ENCODE measurements around the gene CFAP68. TPM values are rescaled to one million over a fixed set of nuclear protein-coding genes. Genes with fewer than 3 reads are reported as not detected.
A peak's percentile ranks its signal among the peaks of the same experiment; 100 is the strongest.
"Not testable (repeated sequence)": the region's sequence is repeated elsewhere in the genome, so short reads cannot be mapped to it uniquely, and the experiment has no call there.

The CFAP68 gene
- total RNA-seq, 1 experiment from 2014 or later, result 8.7 TPM

DNA sequence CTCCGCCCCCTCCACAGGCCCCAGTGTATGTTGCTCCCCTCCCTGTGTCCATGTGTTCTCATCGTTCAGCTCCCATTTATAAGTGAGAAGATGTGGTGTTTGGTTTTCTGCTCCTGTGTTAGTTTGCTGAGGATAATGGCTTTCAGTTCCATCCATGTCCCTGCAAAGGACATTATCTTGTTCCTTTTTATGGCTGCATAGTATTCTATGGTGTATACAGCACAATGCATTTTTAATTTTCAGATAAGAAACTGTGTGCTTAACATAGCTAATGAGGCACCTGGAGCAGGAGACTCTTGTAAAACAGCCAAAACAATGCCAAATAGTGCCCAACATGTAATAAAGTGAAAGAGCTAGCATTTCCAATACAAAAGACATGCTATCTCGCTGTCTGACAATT lies 29.7 kb upstream of the CFAP68 start:
- Histone ChIP-seq H3K36me3 (replicated peaks; ENCODE audit: control insufficient read depth, insufficient read depth, low read length) (no peaks in the 10 kb centered on the region; the same call in 1 of the 2 replicates), H3K27me3 (ENCODE audit: control insufficient read depth, insufficient read depth, low read length) (no peaks in the 10 kb centered on the region), H3K4me3 (ENCODE audit: insufficient read depth, low read depth, low read length) (no peak overlapping the region)
- DNase-seq, result no peak

DNA sequence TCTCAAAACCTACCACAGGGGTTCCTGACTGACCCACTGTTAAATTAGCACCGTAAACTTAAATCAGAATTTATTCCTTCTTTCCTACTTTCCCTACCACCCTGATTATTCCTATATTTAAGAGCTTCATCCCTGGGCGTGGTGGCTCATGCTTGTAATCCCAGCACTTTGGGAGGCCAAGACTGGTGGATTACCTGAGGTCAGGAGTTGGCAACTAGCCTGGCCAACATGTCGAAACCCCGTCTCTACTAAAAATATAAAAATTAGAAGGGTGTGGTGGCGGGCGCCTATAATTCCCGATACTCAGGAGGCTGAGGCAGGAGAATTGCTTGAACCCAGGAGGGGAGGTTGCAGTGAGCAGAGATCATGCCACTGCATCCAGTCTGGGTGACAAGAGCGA lies 28.3 kb upstream of the CFAP68 start:
- Histone ChIP-seq H3K27me3 (ENCODE audit: control insufficient read depth, insufficient read depth, low read length) (no peaks in the 10 kb centered on the region), H3K36me3 (replicated peaks; ENCODE audit: control insufficient read depth, insufficient read depth, low read length) (no peaks in the 10 kb centered on the region; the same call in 1 of the 2 replicates), H3K4me3 (ENCODE audit: insufficient read depth, low read depth, low read length) (no peak overlapping the region)
- DNase-seq, result no peak

DNA sequence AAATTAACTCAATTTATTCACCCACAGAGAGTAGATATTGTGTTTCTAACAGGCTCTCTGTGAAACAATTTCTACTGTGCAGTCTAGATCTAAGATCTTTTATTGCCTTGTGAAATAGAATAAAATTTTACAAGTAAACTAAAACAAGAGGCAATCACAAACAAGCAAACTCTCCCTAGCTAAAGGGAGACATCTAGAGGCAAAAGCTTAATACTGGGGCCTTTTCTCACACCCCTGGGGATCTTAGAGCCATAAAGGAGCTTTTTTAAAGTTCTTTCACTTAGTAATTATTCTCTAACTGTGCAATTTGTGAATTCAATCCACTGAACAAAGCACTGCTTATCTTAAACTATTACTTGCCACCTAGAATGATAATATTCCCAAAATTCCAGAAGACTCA lies 27.7 kb upstream of the CFAP68 start:
- Histone ChIP-seq H3K27me3 (ENCODE audit: control insufficient read depth, insufficient read depth, low read length) (no peaks in the 10 kb centered on the region), H3K4me3 (ENCODE audit: insufficient read depth, low read depth, low read length) (no peak overlapping the region), H3K36me3 (replicated peaks; ENCODE audit: control insufficient read depth, insufficient read depth, low read length) (no peaks in the 10 kb centered on the region; the same call in 1 of the 2 replicates)
- DNase-seq, result no peak

DNA sequence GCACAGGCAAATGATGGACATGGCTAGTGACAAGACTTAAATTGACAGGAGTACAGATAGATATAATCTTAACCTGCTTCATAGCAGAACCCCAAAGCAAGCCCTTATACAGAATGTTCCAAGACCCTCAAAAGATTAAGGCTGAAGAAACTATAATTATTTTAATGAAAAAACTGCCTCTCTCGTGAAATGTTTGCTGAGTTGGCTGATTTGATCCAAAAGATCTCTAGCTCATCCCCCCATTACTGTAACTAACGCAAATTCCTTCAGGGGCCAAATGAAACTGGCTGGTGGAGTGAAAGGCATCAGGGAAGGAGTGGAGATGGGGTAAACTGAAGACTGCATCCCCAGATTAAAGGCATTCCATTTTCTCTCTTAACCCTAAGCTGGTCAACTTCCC lies 27.2 kb upstream of the CFAP68 start:
- DNase-seq, result no peak
- Histone ChIP-seq H3K36me3 (replicated peaks; ENCODE audit: control insufficient read depth, insufficient read depth, low read length) (no peaks in the 10 kb centered on the region; the same call in 1 of the 2 replicates), H3K27me3 (ENCODE audit: control insufficient read depth, insufficient read depth, low read length) (no peaks in the 10 kb centered on the region), H3K4me3 (ENCODE audit: insufficient read depth, low read depth, low read length) (no peak overlapping the region)

DNA sequence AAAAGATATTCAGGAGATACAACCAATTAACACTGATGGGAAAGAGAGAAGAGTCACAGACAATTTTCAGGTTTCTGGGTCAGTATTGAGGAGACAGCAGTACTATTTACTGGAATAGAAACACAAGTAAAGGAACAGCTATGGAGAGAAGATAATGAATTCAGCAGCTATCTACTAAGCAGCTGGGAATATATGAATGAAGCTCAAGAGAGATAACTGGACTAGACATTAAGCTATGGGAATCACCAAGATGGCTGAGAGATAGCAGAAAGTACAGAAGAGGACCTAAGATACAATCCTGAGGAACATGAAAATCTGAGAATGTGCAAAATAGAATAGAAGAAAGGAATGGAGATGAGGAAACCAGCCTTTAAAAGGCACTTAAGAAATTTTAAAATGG lies 23.8 kb upstream of the CFAP68 start:
- Histone ChIP-seq H3K4me3 (ENCODE audit: insufficient read depth, low read depth, low read length) (no peak overlapping the region), H3K36me3 (replicated peaks; ENCODE audit: control insufficient read depth, insufficient read depth, low read length) (no peaks in the 10 kb centered on the region; the same call in 1 of the 2 replicates), H3K27me3 (ENCODE audit: control insufficient read depth, insufficient read depth, low read length) (no peaks in the 10 kb centered on the region)
- DNase-seq, result no peak

DNA sequence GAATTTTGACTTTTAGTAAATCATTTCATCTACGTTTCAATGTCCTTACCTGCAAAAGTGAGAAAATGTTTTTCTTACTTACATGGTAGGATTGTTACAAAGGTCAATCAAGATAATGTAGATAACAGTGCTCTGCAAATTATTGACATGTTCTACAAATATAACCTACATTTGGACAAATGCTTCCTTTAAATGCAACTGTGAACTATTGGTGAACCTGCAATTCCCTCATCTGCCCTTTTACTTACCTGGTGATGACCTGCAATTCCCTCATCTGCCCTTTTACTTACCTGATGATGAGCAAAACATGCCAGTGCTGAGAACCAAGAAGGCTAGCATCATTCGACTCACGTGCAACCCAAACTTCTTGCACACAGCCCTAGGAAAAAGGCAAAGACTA lies 19.1 kb upstream of the CFAP68 start:
- no peak for DNase-seq
- no peaks in the 10 kb centered on the region for H3K27me3 ChIP-seq (ENCODE audit: control insufficient read depth, insufficient read depth, low read length)
- no peaks in the 10 kb centered on the region for H3K36me3 ChIP-seq (replicated peaks; ENCODE audit: control insufficient read depth, insufficient read depth, low read length)
- H3K4me3 ChIP-seq (ENCODE audit: insufficient read depth, low read depth, low read length), result no peak overlapping the region

DNA sequence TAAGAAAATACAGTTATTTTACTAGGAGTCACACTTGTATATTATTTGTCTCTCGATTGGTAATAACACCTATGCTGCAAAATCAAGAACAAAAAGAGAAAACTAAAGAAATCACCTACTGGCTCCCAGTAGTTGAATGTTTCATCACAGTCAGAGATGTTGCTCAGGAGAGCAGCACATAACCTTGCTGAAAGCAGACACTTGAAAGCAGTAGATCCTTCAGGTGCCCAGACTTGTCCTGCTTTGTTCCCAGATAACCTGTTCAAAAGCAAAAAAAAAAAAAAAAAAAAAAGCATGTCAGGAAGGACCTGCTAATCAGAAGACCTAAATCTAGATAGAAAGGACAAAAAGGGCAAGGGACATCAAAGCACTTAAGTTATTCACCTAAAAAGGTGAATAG lies 9.2 kb upstream of the CFAP68 start:
- DNase-seq, result no peak
- H3K36me3 ChIP-seq (replicated peaks; ENCODE audit: control insufficient read depth, insufficient read depth, low read length), result peaks cover 3% of the 10 kb centered on the region
- no peak overlapping the region for H3K4me3 ChIP-seq (ENCODE audit: insufficient read depth, low read depth, low read length)
- H3K27me3 ChIP-seq (ENCODE audit: control insufficient read depth, insufficient read depth, low read length), result no peaks in the 10 kb centered on the region

DNA sequence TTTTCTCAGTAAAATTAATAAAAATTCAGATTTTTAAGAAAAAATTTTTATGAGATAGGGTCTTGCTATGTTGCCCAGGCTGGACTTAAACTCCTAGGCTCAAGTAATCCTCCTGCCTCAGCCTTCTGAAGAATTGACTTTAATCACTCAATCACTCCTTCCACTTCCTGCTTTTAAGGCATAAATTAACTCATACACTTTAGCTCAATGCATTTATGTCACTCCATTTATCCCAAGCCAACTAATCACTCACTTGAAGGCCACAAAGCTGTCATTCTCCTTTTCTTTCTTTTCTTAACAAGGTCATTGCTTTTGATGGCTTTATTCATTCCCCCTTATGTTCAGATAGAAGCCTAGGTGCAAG lies 8.8 kb upstream of the CFAP68 start:
- H3K36me3 ChIP-seq (replicated peaks; ENCODE audit: control insufficient read depth, insufficient read depth, low read length), result peaks cover 3% of the 10 kb centered on the region
- peak overlapping the region; percentile 74 for H3K4me3 ChIP-seq (ENCODE audit: insufficient read depth, low read depth, low read length)
- H3K27me3 ChIP-seq (ENCODE audit: control insufficient read depth, insufficient read depth, low read length), result no peaks in the 10 kb centered on the region
- no peak for DNase-seq

DNA sequence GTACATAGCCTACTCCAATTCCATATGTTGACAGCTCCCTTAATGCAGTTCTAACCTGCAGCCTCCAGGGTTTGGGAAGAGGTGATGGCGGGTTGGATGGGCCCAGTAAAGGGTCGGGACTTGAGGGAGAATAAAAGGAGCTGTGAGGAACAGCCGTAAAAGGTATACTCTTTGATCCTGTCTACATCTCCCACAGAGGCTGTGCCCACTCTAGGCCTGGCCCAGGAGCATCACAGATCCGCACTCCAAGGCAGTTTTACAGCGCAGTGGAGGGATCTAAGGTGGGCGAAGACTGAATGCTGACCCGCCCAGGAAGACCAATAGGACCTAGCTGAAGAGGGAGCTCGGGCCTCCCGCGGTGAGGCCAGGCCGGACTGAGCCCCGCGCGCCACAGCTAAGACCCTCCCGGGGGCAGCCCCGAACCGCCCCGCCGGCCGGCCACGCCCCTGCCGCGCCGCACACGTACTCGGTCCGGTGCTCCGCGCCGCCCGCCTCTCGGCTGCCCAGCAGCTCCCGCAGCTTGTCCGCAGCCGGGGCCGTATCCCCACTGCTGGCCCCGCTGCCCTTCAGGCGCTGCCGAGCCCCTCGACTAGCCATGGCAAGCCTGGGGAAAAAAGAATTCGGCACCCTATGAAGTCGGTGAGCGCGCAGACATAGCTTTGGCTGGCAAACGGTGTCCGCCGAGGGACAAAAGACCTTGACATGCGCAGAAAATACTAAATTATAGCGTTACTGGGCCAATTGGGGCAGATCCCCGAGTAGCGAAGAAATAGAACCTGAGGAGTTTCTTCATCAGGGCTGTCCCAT lies 8.3 kb upstream of the CFAP68 start, which contains the start of gene ALG9:
Gene ALG9, minus strand, starts transcription at position 696 of the 807 bp plus-strand sequence. Its CDS starts 99 bp downstream, at position 597.
- peak; percentile 95 for DNase-seq
- H3K36me3 ChIP-seq (replicated peaks; ENCODE audit: control insufficient read depth, insufficient read depth, low read length), result peaks cover 3% of the 10 kb centered on the region
- no peaks in the 10 kb centered on the region for H3K27me3 ChIP-seq (ENCODE audit: control insufficient read depth, insufficient read depth, low read length)

DNA sequence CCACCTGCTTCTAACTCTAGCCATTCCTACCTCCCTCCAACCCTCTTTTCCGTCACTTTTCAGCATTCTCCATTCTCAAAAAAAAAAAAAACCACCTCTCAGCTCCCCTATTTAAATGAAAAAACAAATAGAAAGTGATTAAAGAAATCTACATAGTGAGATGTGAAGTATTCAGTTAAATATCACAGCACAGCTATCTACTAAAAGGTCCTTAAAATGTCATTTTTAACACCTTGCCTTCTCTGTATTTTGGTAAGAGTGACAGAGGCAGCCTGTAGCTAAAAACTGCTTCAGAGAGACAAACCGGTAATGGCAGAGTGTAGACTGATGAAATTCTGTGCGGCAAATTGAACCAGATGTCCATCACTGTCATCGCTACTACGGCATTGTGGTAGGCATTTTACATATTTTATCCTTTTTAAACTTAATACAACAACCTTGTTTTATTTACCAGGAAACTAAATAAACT lies 7.6 kb upstream of the CFAP68 start:
- peak; percentile 14 for DNase-seq
- H3K36me3 ChIP-seq (replicated peaks; ENCODE audit: control insufficient read depth, insufficient read depth, low read length), result no peaks in the 10 kb centered on the region; the same call in 1 of the 2 replicates
- H3K4me3 ChIP-seq (ENCODE audit: insufficient read depth, low read depth, low read length), result peak overlapping the region; percentile 74
- no peaks in the 10 kb centered on the region for H3K27me3 ChIP-seq (ENCODE audit: control insufficient read depth, insufficient read depth, low read length)

More for the DNA sequence above, 8.3 kb upstream of the CFAP68 start, which contains the start of gene ALG9:
- peak within 1 kb of the TSS; percentile 74 for H3K4me3 ChIP-seq (ENCODE audit: insufficient read depth, low read depth, low read length)

DNA sequence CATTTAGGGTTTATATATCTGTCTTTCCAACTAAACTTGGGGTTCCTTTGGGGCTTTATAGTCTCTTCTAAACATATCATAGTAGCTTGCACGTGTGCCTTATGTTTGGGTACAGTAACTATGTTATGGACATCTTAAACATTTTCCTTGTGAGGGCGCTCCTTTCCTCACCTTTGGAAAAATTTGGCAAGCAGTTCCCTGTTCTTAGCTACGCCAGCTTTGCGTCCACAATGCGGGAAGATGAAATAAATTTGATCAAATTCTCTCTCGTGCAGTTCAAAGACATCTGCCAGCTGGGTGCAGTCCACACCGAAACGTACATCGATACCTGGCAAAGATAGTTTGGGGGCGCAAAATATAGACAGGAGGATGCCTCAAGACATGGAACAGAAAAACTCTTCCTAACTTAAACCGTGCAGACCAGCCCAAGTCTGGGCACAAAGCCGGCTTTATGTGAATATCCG lies 924 bp upstream of the CFAP68 start:
- H3K36me3 ChIP-seq (replicated peaks; ENCODE audit: control insufficient read depth, insufficient read depth, low read length), result no peaks in the 10 kb centered on the region
- no peak for DNase-seq
- no peaks in the 10 kb centered on the region for H3K27me3 ChIP-seq (ENCODE audit: control insufficient read depth, insufficient read depth, low read length)
- peak overlapping the region; percentile 66 for H3K4me3 ChIP-seq (ENCODE audit: insufficient read depth, low read depth, low read length)

DNA sequence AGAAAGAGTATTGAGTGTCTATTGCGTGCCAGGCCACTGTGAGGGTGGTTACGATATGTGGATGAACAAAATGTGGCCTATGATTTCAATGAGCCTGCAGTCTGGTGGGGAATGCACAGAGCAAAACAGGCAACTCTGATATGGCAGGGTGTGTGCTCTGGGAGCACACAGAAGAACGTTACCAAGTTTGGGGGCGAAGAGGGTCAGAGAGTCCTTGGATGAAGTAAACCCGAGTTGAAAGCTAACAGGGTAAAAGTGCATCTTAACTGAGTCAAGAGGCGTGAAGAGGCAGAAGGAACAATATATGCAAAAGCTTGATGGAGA lies 258 bp downstream of the CFAP68 start:
- peak overlapping the region; percentile 66 for H3K4me3 ChIP-seq (ENCODE audit: insufficient read depth, low read depth, low read length)
- H3K36me3 ChIP-seq (replicated peaks; ENCODE audit: control insufficient read depth, insufficient read depth, low read length), result no peaks in the 10 kb centered on the region
- no peak for DNase-seq
- H3K27me3 ChIP-seq (ENCODE audit: control insufficient read depth, insufficient read depth, low read length), result no peaks in the 10 kb centered on the region

DNA sequence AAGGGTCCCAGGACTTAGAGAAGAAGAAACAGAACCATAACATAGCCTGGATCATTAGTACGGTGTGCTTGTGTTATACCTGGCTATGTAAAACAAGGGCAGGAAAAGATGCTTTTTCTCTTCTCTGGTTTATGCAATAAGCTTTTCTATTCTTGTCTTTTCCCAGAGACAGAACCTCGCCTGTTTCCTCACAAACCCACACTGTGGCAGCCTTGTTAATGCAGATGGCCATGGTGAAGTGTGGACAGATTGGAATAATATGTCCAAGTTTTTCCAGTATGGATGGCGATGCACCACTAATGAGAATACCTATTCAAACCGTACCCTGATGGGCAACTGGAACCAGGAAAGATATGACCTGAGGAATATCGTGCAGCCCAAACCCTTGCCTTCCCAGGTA lies 2.9 kb downstream of the CFAP68 start:
- H3K4me3 ChIP-seq (ENCODE audit: insufficient read depth, low read depth, low read length), result no peak overlapping the region
- H3K36me3 ChIP-seq (replicated peaks; ENCODE audit: control insufficient read depth, insufficient read depth, low read length), result no peaks in the 10 kb centered on the region
- no peaks in the 10 kb centered on the region for H3K27me3 ChIP-seq (ENCODE audit: control insufficient read depth, insufficient read depth, low read length)
- no peak for DNase-seq

DNA sequence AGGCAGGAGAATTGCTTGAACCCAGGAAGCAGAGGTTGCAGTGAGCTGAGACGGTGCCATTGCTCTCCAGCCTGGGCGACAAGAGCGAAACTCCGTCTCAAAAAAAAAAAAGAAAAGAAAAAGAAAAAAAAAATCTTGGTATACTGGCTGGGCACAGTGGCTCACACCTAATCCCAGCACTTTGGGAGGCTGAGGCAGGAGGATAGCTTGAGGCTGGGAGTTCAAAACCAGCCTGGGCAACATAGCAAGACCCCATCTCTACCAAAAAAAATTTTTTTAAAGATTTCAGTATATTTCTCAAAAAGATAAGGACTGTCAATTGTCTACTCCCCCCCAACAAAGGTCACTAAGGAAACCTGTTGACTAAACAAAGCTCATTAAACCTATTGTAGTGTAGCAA lies 5.7 kb downstream of the CFAP68 start:
- not testable (repeated sequence) for H3K4me3 ChIP-seq (ENCODE audit: insufficient read depth, low read depth, low read length); H3K27me3 ChIP-seq (ENCODE audit: control insufficient read depth, insufficient read depth, low read length); DNase-seq; H3K36me3 ChIP-seq (replicated peaks; ENCODE audit: control insufficient read depth, insufficient read depth, low read length)

DNA sequence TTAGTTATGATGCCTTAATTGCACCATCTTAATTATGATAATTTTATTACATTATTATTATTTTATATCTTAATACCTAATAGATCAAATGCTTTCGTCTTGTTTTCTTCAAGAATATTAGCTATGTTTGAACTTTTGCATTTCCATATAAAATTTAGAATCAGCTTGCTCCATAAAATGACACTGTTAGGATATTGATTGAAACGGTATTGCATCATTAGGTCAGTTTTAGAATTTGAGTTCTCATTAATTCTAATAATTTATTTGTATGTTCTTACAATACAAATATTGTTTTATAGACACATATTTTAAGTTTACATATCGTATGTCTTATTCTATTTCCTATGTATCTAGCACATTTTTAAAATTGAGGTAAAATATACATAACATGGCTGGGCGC lies 6.7 kb downstream of the CFAP68 start:
- DNase-seq, result no peak
- H3K4me3 ChIP-seq (ENCODE audit: insufficient read depth, low read depth, low read length), result no peak overlapping the region
- no peaks in the 10 kb centered on the region for H3K36me3 ChIP-seq (replicated peaks; ENCODE audit: control insufficient read depth, insufficient read depth, low read length)
- no peaks in the 10 kb centered on the region for H3K27me3 ChIP-seq (ENCODE audit: control insufficient read depth, insufficient read depth, low read length)

Data from H7 (cell line).